Astrocyte (in vitro differentiated cells and primary cell): Measurements from ENCODE around the gene OR2A25. TPM values are rescaled to one million over a fixed set of nuclear protein-coding genes. Genes with fewer than 3 reads are reported as not detected.

Experiments used
- DNase-seq: peaks from one replicate; pipeline ENCODE4 v3.0.0-alpha.2; 2010; ENCODE audit warnings: low read depth
- FAIRE-seq: peaks from 2 replicates; lab custom pipeline; 2011; peaks lifted over from hg19 to GRCh38; lab: Jason Lieb, UNC
- H2AFZ ChIP-seq: 2 replicates; pipeline ENCODE4 v1.6.0; 2012; ENCODE audit warnings: low read depth, low read length, inconsistent platforms
- H3K27ac ChIP-seq: 2 replicates; pipeline ENCODE4 v1.5.1; 2011; ENCODE audit warnings: low read depth, low read length, inconsistent platforms
- H3K27me3 ChIP-seq: 2 replicates; pipeline ENCODE4 v1.6.0; 2011; ENCODE audit warnings: low read length, inconsistent platforms; ENCODE audit not compliant: insufficient read depth
- H3K36me3 ChIP-seq: 2 replicates; pipeline ENCODE4 v1.5.1; 2011; ENCODE audit warnings: low read length, inconsistent platforms; ENCODE audit not compliant: insufficient read depth
- H3K4me1 ChIP-seq: 2 replicates; pipeline ENCODE4 v1.5.1; 2011; ENCODE audit warnings: low read length, inconsistent platforms; ENCODE audit not compliant: insufficient read depth
- H3K4me2 ChIP-seq: 2 replicates; pipeline ENCODE4 v1.6.0; 2012; ENCODE audit warnings: low read length, inconsistent platforms
- H3K4me3 ChIP-seq: 2 replicates; pipeline ENCODE4 v1.5.1; 2011; ENCODE audit warnings: low read depth, mild to moderate bottlenecking, low read length, inconsistent platforms; ENCODE audit not compliant: insufficient read depth
- H3K79me2 ChIP-seq: 2 replicates; pipeline ENCODE4 v1.6.0; 2012; ENCODE audit warnings: mild to moderate bottlenecking, low read length, inconsistent platforms; ENCODE audit not compliant: insufficient read depth
- H3K9ac ChIP-seq: 2 replicates; pipeline ENCODE4 v1.6.0; 2012; ENCODE audit warnings: mild to moderate bottlenecking, low read length, inconsistent platforms
- H3K9me3 ChIP-seq: 2 replicates; pipeline ENCODE4 v1.5.1; 2012; ENCODE audit warnings: low read depth, mild to moderate bottlenecking, low read length, inconsistent platforms; ENCODE audit not compliant: insufficient read depth
- H4K20me1 ChIP-seq: 2 replicates; pipeline ENCODE4 v1.6.0; 2012; ENCODE audit warnings: low read length, inconsistent platforms; ENCODE audit not compliant: insufficient read depth
- H3K27ac Mint-ChIP-seq: one replicate; pipeline ENCODE4 v1.8.0; 2021; ENCODE audit warnings: mild to moderate bottlenecking, mixed read lengths; ENCODE audit not compliant: unreplicated experiment
- H3K27me3 Mint-ChIP-seq: one replicate; pipeline ENCODE4 v1.8.0; 2021; ENCODE audit warnings: low read depth, mixed read lengths; ENCODE audit not compliant: unreplicated experiment
- H3K36me3 Mint-ChIP-seq: one replicate; pipeline ENCODE4 v1.8.0; 2021; ENCODE audit warnings: low read depth, mixed read lengths; ENCODE audit not compliant: unreplicated experiment
- H3K4me1 Mint-ChIP-seq: one replicate; pipeline ENCODE4 v1.8.0; 2021; ENCODE audit warnings: low read depth, mixed read lengths; ENCODE audit not compliant: unreplicated experiment
- H3K4me3 Mint-ChIP-seq: one replicate; pipeline ENCODE4 v1.8.0; 2021; ENCODE audit warnings: mild to moderate bottlenecking, moderate library complexity, mixed read lengths; ENCODE audit not compliant: unreplicated experiment
- H3K9me3 Mint-ChIP-seq: one replicate; pipeline ENCODE4 v1.8.0; 2021; ENCODE audit warnings: mild to moderate bottlenecking, mixed read lengths; ENCODE audit not compliant: unreplicated experiment
- CTCF ChIP-seq: IDR thresholded peaks from 2 replicates; pipeline ENCODE4 v1.5.1; 2011; ENCODE audit warnings: low read depth, mild to moderate bottlenecking, inconsistent platforms, low read length, moderate library complexity; ENCODE audit not compliant: insufficient read depth
- EZH2 ChIP-seq: IDR thresholded peaks from 2 replicates; pipeline ENCODE4 v1.6.1; 2012; ENCODE audit warnings: mild to moderate bottlenecking, low read length, inconsistent platforms; ENCODE audit not compliant: insufficient read depth
- total RNA-seq: library from RNA; stranded (reverse); gene quantifications from 2 replicates; pipeline ENCODE4 v1.2.1, GENCODE V29; 2021

The OR2A25 gene
- total RNA-seq, 1 donor from 2014 or later, result not detected

GRCh38 chr7:144074374-144074773, 4.8 kb downstream of the OR2A25 start:
- Mint-ChIP-seq H3K27me3 (no peaks in the 10 kb centered on the region), H3K36me3 (no peaks in the 10 kb centered on the region), H3K27ac (no peak overlapping the region), H3K4me3 (no peak overlapping the region), H3K4me1 (no peaks in the 10 kb centered on the region), H3K9me3 (peaks cover 3% of the 10 kb centered on the region)
- Histone ChIP-seq H3K79me2 (no peaks in the 10 kb centered on the region), H2AFZ (no peak overlapping the region), H4K20me1 (no peaks in the 10 kb centered on the region), H3K27ac (no peak overlapping the region), H3K27me3 (no peaks in the 10 kb centered on the region), H3K4me1 (no peaks in the 10 kb centered on the region), H3K9me3 (no peaks in the 10 kb centered on the region), H3K36me3 (no peaks in the 10 kb centered on the region), H3K4me3 (no peak overlapping the region), H3K9ac (no peak overlapping the region), H3K4me2 (no peak overlapping the region)
- TF ChIP-seq EZH2 (no peak), CTCF (no peak)
- no peak for FAIRE-seq
- no peak for DNase-seq

GRCh38 chr7:144085978-144086377, 16.4 kb downstream of the OR2A25 start, which contains the start of gene OR2A12:
Gene OR2A12, plus strand, starts transcription at chr7:144086278. Its CDS starts 8,830 bp downstream, at chr7:144095108.
- no peak within 1 kb of the TSS for H3K4me2 ChIP-seq
- H3K9ac ChIP-seq, result no peak within 1 kb of the TSS
- no peaks in the 10 kb centered on the region for H3K4me1 Mint-ChIP-seq
- H3K4me1 ChIP-seq, result no peaks in the 10 kb centered on the region
- FAIRE-seq (no peak), DNase-seq (no peak)
- no peaks in the 10 kb centered on the region for H3K36me3 Mint-ChIP-seq
- H3K4me3 ChIP-seq, result no peak within 1 kb of the TSS
- no peaks in the 10 kb centered on the region for H4K20me1 ChIP-seq
- H3K27me3 ChIP-seq, result no peaks in the 10 kb centered on the region
- no peak within 1 kb of the TSS for H3K27ac Mint-ChIP-seq
- no peak within 1 kb of the TSS for H3K27ac ChIP-seq
- H3K79me2 ChIP-seq, result no peaks in the 10 kb centered on the region
- peaks cover 5% of the 10 kb centered on the region for H3K27me3 Mint-ChIP-seq
- no peak within 1 kb of the TSS for H3K4me3 Mint-ChIP-seq
- H3K9me3 ChIP-seq, result no peaks in the 10 kb centered on the region
- TF ChIP-seq EZH2 (no peak), CTCF (no peak)
- no peak within 1 kb of the TSS for H2AFZ ChIP-seq
- H3K9me3 Mint-ChIP-seq, result no peaks in the 10 kb centered on the region
- no peaks in the 10 kb centered on the region for H3K36me3 ChIP-seq

DNA sequence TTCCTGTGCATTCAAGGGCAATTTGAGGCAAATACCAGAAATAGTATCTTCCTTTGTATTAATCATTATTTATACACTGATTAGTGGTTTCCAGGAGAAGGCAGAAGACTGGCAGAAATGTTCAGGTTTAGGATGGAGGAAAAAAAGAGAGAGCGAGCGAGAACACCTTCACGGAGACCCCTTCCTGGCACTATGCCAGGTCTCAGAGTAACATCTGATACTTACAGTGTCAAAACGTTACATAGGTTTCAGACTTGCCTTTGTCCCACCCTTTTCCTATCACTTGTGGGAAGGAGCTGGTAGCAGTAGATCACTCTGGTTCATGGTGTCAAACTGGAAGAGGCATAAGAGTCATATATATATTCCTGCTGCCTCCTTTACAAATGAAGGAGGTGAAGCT, 17.1 kb downstream of the OR2A25 start:
- no peak for TF ChIP-seq EZH2
- H3K4me1 ChIP-seq, result no peaks in the 10 kb centered on the region
- H3K79me2 ChIP-seq, result no peaks in the 10 kb centered on the region
- H3K27ac ChIP-seq, result no peak overlapping the region
- Mint-ChIP-seq H3K4me3 (no peak overlapping the region), H3K27me3 (peaks cover 5% of the 10 kb centered on the region), H3K9me3 (no peaks in the 10 kb centered on the region), H3K4me1 (no peaks in the 10 kb centered on the region), H3K36me3 (no peaks in the 10 kb centered on the region), H3K27ac (no peak overlapping the region)
- H4K20me1 ChIP-seq, result no peaks in the 10 kb centered on the region
- no peak overlapping the region for H2AFZ ChIP-seq
- no peaks in the 10 kb centered on the region for H3K27me3 ChIP-seq
- no peaks in the 10 kb centered on the region for H3K36me3 ChIP-seq
- no peaks in the 10 kb centered on the region for H3K9me3 ChIP-seq
- H3K4me2 ChIP-seq, result no peak overlapping the region
- no peak for DNase-seq
- no peak for FAIRE-seq
- no peak overlapping the region for H3K4me3 ChIP-seq
- H3K9ac ChIP-seq, result no peak overlapping the region
